OCI-LY7 (cell line): ENCODE measurements around the gene SPOP. TPM values are rescaled to one million over a fixed set of nuclear protein-coding genes. Genes with fewer than 3 reads are reported as not detected.
A peak's percentile ranks its signal among the peaks of the same experiment; 100 is the strongest.

ENCODE experiments used
- BruUV-seq: library from RNA; stranded (reverse); fragments of 400-500 nt; replicated peaks from 2 replicates; lab custom pipeline; 2021; lab: Mats Ljungman, UMichigan
- CTCF ChIA-PET: fragments of 300-600 bp; sonication (Branson Sonifier 250); formaldehyde crosslinking; loops from one replicate; lab custom pipeline; 2022; ENCODE audit warnings: antibody characterized with exemption; ENCODE audit not compliant: unreplicated experiment; lab: Charles Lee
- POLR2A ChIA-PET: fragments of 300-600 bp; sonication (Branson Sonifier 250); formaldehyde crosslinking; loops from one replicate; lab custom pipeline; 2022; ENCODE audit warnings: antibody characterized with exemption; lab: Charles Lee
- DNase-seq: peaks from one replicate; pipeline ENCODE4 v3.0.0-alpha.2; 2015; ENCODE audit warnings: low spot score
- H2AFZ ChIP-seq: fragments of 200-600 bp; sonication (generic), shearing (Covaris generic); 2 replicates; pipeline ENCODE4 v1.6.1; 2014; ENCODE audit warnings: mild to moderate bottlenecking, antibody characterized with exemption, low read length, moderate library complexity
- H3K27ac ChIP-seq: fragments of 200-600 bp; sonication (generic); 2 replicates; pipeline ENCODE4 v1.5.1; 2014; ENCODE audit warnings: mixed run types, low read depth, mild to moderate bottlenecking, moderate library complexity, low read length, inconsistent platforms; ENCODE audit not compliant: poor library complexity, severe bottlenecking
- H3K36me3 ChIP-seq: fragments of 200-600 bp; sonication (generic); 2 replicates; pipeline ENCODE4 v1.6.1; 2014; ENCODE audit warnings: mild to moderate bottlenecking, antibody characterized with exemption, low read length, moderate library complexity, mixed read lengths; ENCODE audit not compliant: insufficient read depth
- H3K4me1 ChIP-seq: fragments of 200-600 bp; sonication (generic); 2 replicates; pipeline ENCODE4 v1.5.1; 2014; ENCODE audit warnings: mild to moderate bottlenecking, low read length; ENCODE audit not compliant: insufficient read depth, poor library complexity, severe bottlenecking
- H3K4me2 ChIP-seq: fragments of 200-600 bp; sonication (generic); 2 replicates; pipeline ENCODE4 v1.6.1; 2014; ENCODE audit warnings: mild to moderate bottlenecking, low read length
- H3K4me3 ChIP-seq: fragments of 200-600 bp; sonication (generic); 2 replicates; pipeline ENCODE4 v1.5.1; 2014; ENCODE audit warnings: mild to moderate bottlenecking, low read depth, low read length; ENCODE audit not compliant: poor library complexity, severe bottlenecking
- H3K79me2 ChIP-seq: fragments of 200-600 bp; sonication (generic); 2 replicates; pipeline ENCODE4 v1.6.1; 2016; ENCODE audit warnings: low read depth, mild to moderate bottlenecking, low read length, moderate library complexity, mixed read lengths; ENCODE audit not compliant: insufficient read depth
- H3K9me2 ChIP-seq: fragments of 200-600 bp; sonication (generic); 2 replicates; pipeline ENCODE4 v1.6.1; 2016; ENCODE audit warnings: mild to moderate bottlenecking, low read length, mixed read lengths; ENCODE audit not compliant: insufficient read depth
- H3K9me3 ChIP-seq: fragments of 200-600 bp; sonication (generic); 2 replicates; pipeline ENCODE4 v1.6.1; 2014; ENCODE audit warnings: mild to moderate bottlenecking, mixed run types, low read length, mixed read lengths
- H4K20me1 ChIP-seq: fragments of 200-600 bp; sonication (generic); 2 replicates; pipeline ENCODE4 v1.6.1; 2014; ENCODE audit warnings: mild to moderate bottlenecking, antibody characterized with exemption, low read length, moderate library complexity, mixed read lengths; ENCODE audit not compliant: insufficient read depth
- CTCF ChIP-seq: fragments of 200-600 bp; sonication (generic); conservative IDR thresholded peaks from 2 replicates; pipeline ENCODE4 v1.5.1; 2014; ENCODE audit warnings: mild to moderate bottlenecking, antibody characterized with exemption, low read length, moderate library complexity, mixed read lengths
- EZH2phosphoT487 ChIP-seq: fragments of 200-600 bp; sonication (generic); IDR thresholded peaks from 2 replicates; pipeline ENCODE4 v1.6.1; 2018; ENCODE audit warnings: low read depth, borderline replicate concordance, mild to moderate bottlenecking, mixed run types, antibody characterized with exemption, low read length, moderate library complexity, mixed read lengths
- intact Hi-C: fragments of 100-400 bp; cut with micrococcal nuclease; formaldehyde crosslinking; loops from one replicate; pipeline ENCODE4 v1.10.0; 2022; ENCODE audit not compliant: unreplicated experiment
- total RNA-seq, 2 experiments: library from RNA; depleted of rRNA in 1 of 2; stranded (reverse); fragments of >200 nt in 1 of 2; shearing (Covaris generic) in 1 of 2; gene quantifications; 2 replicates each; pipeline ENCODE4 v1.2.3, GENCODE V29; 2014 to 2022

SPOP gene
- total RNA-seq, 2 experiments from 2014 or later = 37.8 to 69.0 TPM

- Histone ChIP-seq H3K9me2 (no peaks in the 10 kb centered on the region), H3K4me1 (peaks cover 24% of the 10 kb centered on the region), H2AFZ (peak overlapping the region; percentile 73), H4K20me1 (peaks cover 21% of the 10 kb centered on the region; the same call in 1 of the 2 replicates), H3K9me3 (no peaks in the 10 kb centered on the region), H3K27ac (peak overlapping the region; percentile 88), H3K4me3 (peak overlapping the region; percentile 87), H3K79me2 (peaks cover 48% of the 10 kb centered on the region), H3K36me3 (peaks cover 28% of the 10 kb centered on the region), H3K4me2 (peak overlapping the region; percentile 98)
- CTCF ChIA-PET = interaction anchor here (0.6 kb wide), 3 partner anchors 110 to 641 kb away, joined by 3 to 8 read pairs (median 7); no protein-coding TSS in a partner anchor
- DNase-seq = peak; percentile 96
- intact Hi-C loops = loop anchor here (5.0 to 10.0 kb wide), 3 partner anchors 105 to 477 kb away; partner anchors contain the start of genes ABI3, GNGT2 and PPP1R9B
- no TSS peak for BruUV-seq
- POLR2A ChIA-PET = interaction anchor here (0.6 to 1.2 kb wide), 10 partner anchors 12 to 380 kb away, joined by 3 to 8 read pairs (median 4); no protein-coding TSS in a partner anchor
- TF ChIP-seq CTCF (no peak; the same call in 1 of the 2 replicates), EZH2phosphoT487 (no peak)
Observed at GRCh38 chr17:49677134-49677932, 564 bp downstream of the SPOP start.

- Histone ChIP-seq H2AFZ (no peak overlapping the region; the same call in 1 of the 2 replicates), H3K36me3 (peaks cover 32% of the 10 kb centered on the region), H3K79me2 (peaks cover 58% of the 10 kb centered on the region), H3K9me3 (no peaks in the 10 kb centered on the region), H3K4me1 (peaks cover 24% of the 10 kb centered on the region), H3K4me2 (peak overlapping the region; percentile 98), H4K20me1 (peaks cover 25% of the 10 kb centered on the region; the same call in 1 of the 2 replicates), H3K9me2 (no peaks in the 10 kb centered on the region), H3K4me3 (peak overlapping the region; percentile 87), H3K27ac (peak overlapping the region; percentile 88)
- intact Hi-C loops = loop anchor here (5.0 to 10.0 kb wide), 3 partner anchors 104 to 478 kb away; partner anchors contain the start of genes ABI3, GNGT2 and PPP1R9B
- CTCF ChIA-PET = no interaction called here
- peak; percentile 96 for DNase-seq
- TF ChIP-seq EZH2phosphoT487 (no peak), CTCF (no peak)
- BruUV-seq = TSS peak; percentile 60
- POLR2A ChIA-PET = interaction anchor here (0.6 to 1.2 kb wide), 2 partner anchors 11 to 18 kb away, joined by 3 to 4 read pairs; no protein-coding TSS in a partner anchor
Observed at GRCh38 chr17:49676276-49676868, 1.5 kb downstream of the SPOP start.
